ENCODE results near the gene ANKRD28.

ANKRD28 gene

DNA sequence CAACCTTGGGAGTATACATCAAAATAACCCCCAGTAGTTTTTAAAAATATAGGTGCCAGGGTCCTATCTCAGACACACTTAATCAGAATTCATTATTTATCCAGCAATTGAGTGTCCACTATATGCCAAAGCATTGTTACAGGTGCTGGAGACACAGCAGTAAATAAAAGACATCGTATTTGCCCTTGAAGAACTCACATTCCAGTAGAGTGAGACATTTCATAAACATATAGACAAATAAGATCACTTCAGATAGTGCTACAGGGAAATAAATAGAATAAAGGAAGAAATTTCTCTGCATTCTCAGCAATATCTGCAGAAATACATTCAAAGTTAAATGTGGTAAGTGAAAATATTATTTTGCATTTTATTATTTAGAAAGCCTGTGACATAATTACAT, 34.1 kb upstream of the ANKRD28 start:
- no peaks in the 10 kb centered on the region for H3K36me3 ChIP-seq (ENCODE audit: insufficient read depth, low read length)
- no peaks in the 10 kb centered on the region for H3K9me3 ChIP-seq (ENCODE audit: insufficient read depth, low read depth, low read length)
- H4K20me1 ChIP-seq (ENCODE audit: insufficient read depth, low read length, poor library complexity, severe bottlenecking): peaks cover 29% of the 10 kb centered on the region
- TF ChIP-seq EZH2phosphoT487 (IDR thresholded peaks at IDR 0.05; ENCODE audit: borderline replicate concordance): no peak
- TF ChIP-seq, protein P1, sequence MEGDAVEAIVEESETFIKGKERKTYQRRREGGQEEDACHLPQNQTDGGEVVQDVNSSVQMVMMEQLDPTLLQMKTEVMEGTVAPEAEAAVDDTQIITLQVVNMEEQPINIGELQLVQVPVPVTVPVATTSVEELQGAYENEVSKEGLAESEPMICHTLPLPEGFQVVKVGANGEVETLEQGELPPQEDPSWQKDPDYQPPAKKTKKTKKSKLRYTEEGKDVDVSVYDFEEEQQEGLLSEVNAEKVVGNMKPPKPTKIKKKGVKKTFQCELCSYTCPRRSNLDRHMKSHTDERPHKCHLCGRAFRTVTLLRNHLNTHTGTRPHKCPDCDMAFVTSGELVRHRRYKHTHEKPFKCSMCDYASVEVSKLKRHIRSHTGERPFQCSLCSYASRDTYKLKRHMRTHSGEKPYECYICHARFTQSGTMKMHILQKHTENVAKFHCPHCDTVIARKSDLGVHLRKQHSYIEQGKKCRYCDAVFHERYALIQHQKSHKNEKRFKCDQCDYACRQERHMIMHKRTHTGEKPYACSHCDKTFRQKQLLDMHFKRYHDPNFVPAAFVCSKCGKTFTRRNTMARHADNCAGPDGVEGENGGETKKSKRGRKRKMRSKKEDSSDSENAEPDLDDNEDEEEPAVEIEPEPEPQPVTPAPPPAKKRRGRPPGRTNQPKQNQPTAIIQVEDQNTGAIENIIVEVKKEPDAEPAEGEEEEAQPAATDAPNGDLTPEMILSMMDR (conservative IDR thresholded peaks at IDR 0.05; ENCODE audit: low read length): no peak
- no peak overlapping the region for H3K9ac ChIP-seq (ENCODE audit: low read depth, low read length, poor library complexity, severe bottlenecking)
- H2AFZ ChIP-seq (ENCODE audit: low read length): no peak overlapping the region
- H3F3A ChIP-seq (ENCODE audit: low read depth): no peaks in the 10 kb centered on the region
- peaks cover 86% of the 10 kb centered on the region for H3K79me2 ChIP-seq (ENCODE audit: insufficient read depth, low read length)
- H3K4me1 ChIP-seq (ENCODE audit: insufficient read depth, low read length, poor library complexity, severe bottlenecking): no peaks in the 10 kb centered on the region
- no peak overlapping the region for H3K4me3 ChIP-seq (ENCODE audit: low read length, poor library complexity, severe bottlenecking)
- H3K27me3 ChIP-seq (ENCODE audit: insufficient read depth, low read length, poor library complexity, severe bottlenecking): no peaks in the 10 kb centered on the region
- no peaks in the 10 kb centered on the region for H3K9me2 ChIP-seq (replicated peaks; ENCODE audit: low read depth, low read length)
- H3K4me2 ChIP-seq (ENCODE audit: low read depth, low read length, poor library complexity, severe bottlenecking): no peak overlapping the region

DNA sequence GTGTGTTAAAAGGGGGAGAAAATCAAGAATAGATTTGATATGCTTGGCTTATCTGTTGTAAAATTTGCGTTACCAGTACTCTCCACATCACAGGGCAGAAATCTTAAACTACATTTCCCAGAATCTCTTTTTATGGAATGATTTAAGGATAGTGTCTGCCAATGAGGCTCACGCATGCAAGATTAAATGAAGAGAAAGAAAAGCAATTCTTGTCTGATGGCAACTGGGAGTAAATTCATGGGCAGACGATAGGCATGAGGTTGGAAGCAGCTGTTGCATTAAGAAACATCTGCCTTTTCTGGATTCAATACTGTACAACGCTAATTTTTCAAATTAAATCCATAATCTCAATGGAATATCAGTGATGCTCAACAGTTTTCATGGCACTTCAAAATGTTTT, 27.2 kb upstream of the ANKRD28 start:
- Histone ChIP-seq H3K9me2 (replicated peaks; ENCODE audit: low read depth, low read length) (no peaks in the 10 kb centered on the region), H3K36me3 (ENCODE audit: insufficient read depth, low read length) (no peaks in the 10 kb centered on the region), H3K79me2 (ENCODE audit: insufficient read depth, low read length) (peaks cover 81% of the 10 kb centered on the region), H3K4me3 (ENCODE audit: low read length, poor library complexity, severe bottlenecking) (no peak overlapping the region), H4K20me1 (ENCODE audit: insufficient read depth, low read length, poor library complexity, severe bottlenecking) (peaks cover 33% of the 10 kb centered on the region), H3K4me2 (ENCODE audit: low read depth, low read length, poor library complexity, severe bottlenecking) (no peak overlapping the region), H3K27me3 (ENCODE audit: insufficient read depth, low read length, poor library complexity, severe bottlenecking) (no peaks in the 10 kb centered on the region), H3K4me1 (ENCODE audit: insufficient read depth, low read length, poor library complexity, severe bottlenecking) (peaks cover 5% of the 10 kb centered on the region), H2AFZ (ENCODE audit: low read length) (no peak overlapping the region), H3F3A (ENCODE audit: low read depth) (no peaks in the 10 kb centered on the region), H3K9me3 (ENCODE audit: insufficient read depth, low read depth, low read length) (no peaks in the 10 kb centered on the region), H3K9ac (ENCODE audit: low read depth, low read length, poor library complexity, severe bottlenecking) (no peak overlapping the region)
- TF ChIP-seq, protein P1 (conservative IDR thresholded peaks at IDR 0.05; ENCODE audit: low read length): no peak
- TF ChIP-seq EZH2phosphoT487 (IDR thresholded peaks at IDR 0.05; ENCODE audit: borderline replicate concordance): no peak

DNA sequence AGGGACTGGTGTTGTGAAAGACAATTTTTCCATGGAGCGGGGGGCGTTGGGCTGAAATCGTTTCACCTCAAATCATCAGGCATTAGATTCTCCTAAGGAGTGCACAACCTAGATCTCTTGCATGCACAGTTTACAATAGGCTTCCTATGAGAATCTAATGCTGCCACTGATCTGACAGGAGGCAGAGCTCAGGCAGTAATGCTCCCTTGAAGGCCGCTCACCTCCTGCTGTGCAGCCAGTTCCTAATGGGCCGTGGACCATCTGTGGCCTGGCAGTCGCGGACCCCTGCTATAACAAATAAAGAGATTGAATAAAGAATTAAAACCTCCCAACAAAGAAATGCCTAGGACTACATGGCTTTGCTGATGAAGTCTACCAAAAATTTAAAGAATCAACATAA, 25.3 kb upstream of the ANKRD28 start:
- Histone ChIP-seq H3K9me3 (ENCODE audit: insufficient read depth, low read depth, low read length) (no peaks in the 10 kb centered on the region), H3K9me2 (replicated peaks; ENCODE audit: low read depth, low read length) (no peaks in the 10 kb centered on the region), H3K79me2 (ENCODE audit: insufficient read depth, low read length) (peaks cover 89% of the 10 kb centered on the region), H3K36me3 (ENCODE audit: insufficient read depth, low read length) (no peaks in the 10 kb centered on the region), H2AFZ (ENCODE audit: low read length) (no peak overlapping the region), H3K9ac (ENCODE audit: low read depth, low read length, poor library complexity, severe bottlenecking) (no peak overlapping the region), H3K4me3 (ENCODE audit: low read length, poor library complexity, severe bottlenecking) (no peak overlapping the region), H4K20me1 (ENCODE audit: insufficient read depth, low read length, poor library complexity, severe bottlenecking) (peaks cover 30% of the 10 kb centered on the region), H3K4me2 (ENCODE audit: low read depth, low read length, poor library complexity, severe bottlenecking) (no peak overlapping the region), H3F3A (ENCODE audit: low read depth) (no peaks in the 10 kb centered on the region), H3K27me3 (ENCODE audit: insufficient read depth, low read length, poor library complexity, severe bottlenecking) (no peaks in the 10 kb centered on the region), H3K4me1 (ENCODE audit: insufficient read depth, low read length, poor library complexity, severe bottlenecking) (peaks cover 5% of the 10 kb centered on the region)
- TF ChIP-seq, protein P1 (conservative IDR thresholded peaks at IDR 0.05; ENCODE audit: low read length): no peak
- TF ChIP-seq EZH2phosphoT487 (IDR thresholded peaks at IDR 0.05; ENCODE audit: borderline replicate concordance): no peak
